Measurements from ENCODE around the gene STEEP1. TPM values are rescaled to one million over a fixed set of nuclear protein-coding genes. Genes with fewer than 3 reads are reported as not detected.
A peak's percentile ranks its signal among the peaks of the same experiment; 100 is the strongest.
"Not testable (repeated sequence)": the region's sequence is repeated elsewhere in the genome, so short reads cannot be mapped to it uniquely, and the experiment has no call there.

Gene STEEP1
- polyA plus RNA-seq, 3 donors: 36.2 to 38.3 (median 37.3) TPM

DNA sequence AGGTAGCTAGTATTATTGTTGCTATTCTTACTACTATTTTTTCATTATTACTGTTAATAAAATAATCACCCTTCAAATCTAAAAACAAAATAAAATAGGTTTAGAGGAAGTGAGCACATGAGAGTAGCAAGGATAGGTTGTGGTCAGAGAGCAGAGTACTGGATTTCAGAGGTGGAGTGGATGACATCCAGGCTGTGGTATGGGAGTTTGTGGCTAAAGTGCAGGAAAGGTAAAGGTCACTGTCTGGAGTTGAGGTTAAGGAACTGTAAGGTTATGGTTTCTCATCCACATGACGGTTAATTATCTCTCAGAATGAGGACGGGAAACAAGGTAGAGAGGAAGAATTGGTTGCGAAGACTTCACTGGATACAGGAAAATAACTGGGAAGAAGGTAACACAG, 27.7 kb downstream of the STEEP1 start:
- DNase-seq (ENCODE audit: low read depth in 3 of 3, low spot score in 2 of 3): no peak

GRCh38 chrX:119529345-119530276, 35.6 kb downstream of the STEEP1 start:
- DNase-seq (ENCODE audit: low read depth in 3 of 3, low spot score in 2 of 3): no peak

- DNase-seq (ENCODE audit: low read depth in 3 of 3, low spot score in 2 of 3): no peak
These were observed 41.5 kb downstream of the STEEP1 start for GRCh38 chrX:119523664-119524184.

DNA sequence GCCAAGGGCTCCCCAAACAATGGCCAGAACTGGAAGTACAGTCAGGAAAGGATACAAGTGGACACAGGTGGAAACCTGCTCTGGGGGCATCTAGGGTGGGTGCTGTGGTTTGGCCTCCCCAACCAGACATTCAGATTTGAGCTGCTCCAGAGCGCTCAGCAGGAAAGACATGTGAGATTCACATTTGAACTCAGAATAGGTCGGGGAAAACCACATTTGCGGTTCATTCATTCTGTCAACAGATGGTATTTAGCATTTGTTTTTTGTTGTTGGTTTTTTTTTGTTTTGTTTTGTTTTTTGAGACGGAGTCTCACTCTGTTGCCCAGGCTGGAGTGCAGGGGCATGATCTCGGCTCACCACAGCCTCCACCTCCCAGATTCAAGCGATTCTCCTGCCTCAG, 44.0 kb downstream of the STEEP1 start:
- no peak for DNase-seq (ENCODE audit: low read depth in 3 of 3, low spot score in 2 of 3)

DNA sequence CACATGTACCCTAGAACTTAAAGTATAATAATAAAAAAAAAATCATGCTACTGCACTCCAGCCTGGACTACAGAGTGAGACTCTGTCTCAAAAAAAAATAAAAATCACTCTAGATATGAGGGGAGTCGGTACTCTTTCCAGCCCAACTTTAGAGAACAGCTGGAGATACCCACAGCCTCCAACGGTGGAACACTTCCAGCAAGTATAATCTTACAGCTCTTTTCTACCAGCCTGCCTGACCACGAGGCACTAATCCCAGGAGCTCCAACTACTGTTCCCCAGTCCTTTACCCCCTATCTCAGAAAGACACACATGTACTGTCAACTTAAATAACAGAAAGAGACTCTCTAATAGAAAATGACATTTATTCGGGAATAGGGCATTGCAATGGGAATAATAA, 46.8 kb downstream of the STEEP1 start:
- DNase-seq (ENCODE audit: low read depth in 3 of 3, low spot score in 2 of 3): no peak

- DNase-seq (ENCODE audit: low read depth in 3 of 3, low spot score in 2 of 3): peak in 1 of 3 donors; percentile 49
These were observed 49.0 kb downstream of the STEEP1 start for GRCh38 chrX:119516157-119516702.

DNA sequence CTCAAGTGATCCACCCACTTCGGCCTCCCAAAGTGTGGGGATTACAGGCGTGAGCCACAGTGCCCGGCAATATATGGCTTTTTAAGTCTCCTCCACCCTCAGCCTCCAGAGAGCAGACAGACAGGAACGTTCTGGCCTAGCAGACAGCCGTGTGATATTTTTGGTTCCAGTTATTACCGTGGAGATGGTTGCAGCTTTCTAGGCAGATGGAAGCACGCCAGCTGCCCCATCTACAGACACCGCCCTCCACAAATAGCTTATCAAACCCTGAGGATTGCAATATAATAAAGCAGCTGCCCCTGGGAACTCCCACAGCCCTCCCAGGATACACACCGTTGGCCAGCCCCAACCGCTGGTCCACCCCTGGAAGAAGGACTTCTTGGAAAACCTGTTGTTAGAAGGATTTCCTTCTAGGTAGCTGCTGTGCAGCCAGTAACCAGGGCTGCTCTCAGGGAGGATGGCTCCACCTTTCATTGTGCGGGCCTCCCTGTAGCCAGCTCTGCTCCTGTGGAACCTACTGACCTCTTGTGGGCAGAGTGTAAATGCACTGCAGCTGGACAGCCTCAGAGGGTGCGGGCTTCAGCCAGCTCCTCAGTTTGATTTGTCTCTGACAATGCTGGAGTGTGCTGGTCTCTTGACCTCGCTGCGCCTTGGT, 52.9 kb downstream of the STEEP1 start:
- no peak for DNase-seq (ENCODE audit: low read depth in 3 of 3, low spot score in 2 of 3)

- DNase-seq (ENCODE audit: low read depth in 3 of 3, low spot score in 2 of 3): no peak
These were observed 58.0 kb downstream of the STEEP1 start for GRCh38 chrX:119507206-119507605.

DNA sequence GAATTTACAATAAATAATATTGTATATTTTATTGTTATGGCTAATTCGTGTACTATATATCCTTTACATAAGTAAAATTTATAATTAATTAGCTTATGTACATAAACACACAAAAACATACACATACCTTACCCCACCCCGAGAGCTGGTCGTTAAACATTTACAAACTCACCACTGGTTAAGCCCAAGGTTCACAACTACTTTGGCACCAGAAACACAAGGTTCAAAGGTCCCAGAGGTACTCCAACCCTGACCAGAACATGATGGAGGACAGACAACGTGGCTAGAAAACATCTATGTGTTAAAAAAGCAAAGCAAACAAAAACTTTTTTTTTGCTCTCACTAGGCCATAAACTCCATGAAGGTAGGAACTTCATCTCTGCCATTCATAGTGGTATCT, 59.3 kb downstream of the STEEP1 start:
- no peak for DNase-seq (ENCODE audit: low read depth in 3 of 3, low spot score in 2 of 3)

GRCh38 chrX:119505145-119505544, 60.1 kb downstream of the STEEP1 start:
- not testable (repeated sequence) for DNase-seq (ENCODE audit: low read depth in 3 of 3, low spot score in 2 of 3)

GRCh38 chrX:119503484-119503861, 61.7 kb downstream of the STEEP1 start:
- DNase-seq (ENCODE audit: low read depth in 3 of 3, low spot score in 2 of 3): no peak

DNA sequence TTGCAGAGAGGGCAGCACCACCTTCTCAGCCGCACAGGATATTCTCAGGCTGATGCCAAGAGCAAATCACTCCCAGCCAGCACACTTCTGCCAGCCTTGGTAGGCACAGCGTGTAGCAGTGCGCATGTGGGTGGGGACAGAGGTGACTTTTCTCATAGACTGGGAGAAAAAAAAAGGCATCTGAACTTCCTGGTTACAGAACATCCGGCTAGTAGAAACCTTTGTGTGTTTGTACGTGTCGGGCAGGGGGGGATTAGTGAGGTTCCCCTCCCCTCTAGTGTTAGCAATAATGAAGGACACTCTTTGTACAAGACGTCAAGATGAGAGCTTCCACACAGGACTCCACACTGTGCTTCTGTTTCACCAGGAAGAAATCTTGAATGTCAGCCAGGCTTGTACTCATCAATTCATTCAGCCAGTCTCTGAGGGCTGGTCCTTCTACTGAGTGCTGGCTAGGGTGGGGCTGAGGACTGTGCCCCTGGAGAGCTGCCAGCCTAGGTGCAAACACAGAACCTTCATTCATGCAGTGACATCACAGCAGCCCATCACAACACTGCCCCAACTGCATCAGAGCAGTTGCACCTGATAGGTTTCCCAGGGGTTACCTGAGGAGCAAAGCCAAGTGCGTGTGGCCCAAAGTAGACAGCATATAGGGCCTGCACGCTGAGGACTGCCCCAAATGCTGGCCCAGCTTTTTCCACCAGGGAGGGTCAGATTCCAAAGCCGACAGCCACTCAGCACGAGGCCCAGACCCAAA, 62.3 kb downstream of the STEEP1 start:
- DNase-seq (ENCODE audit: low read depth in 3 of 3, low spot score in 2 of 3): no peak

DNA sequence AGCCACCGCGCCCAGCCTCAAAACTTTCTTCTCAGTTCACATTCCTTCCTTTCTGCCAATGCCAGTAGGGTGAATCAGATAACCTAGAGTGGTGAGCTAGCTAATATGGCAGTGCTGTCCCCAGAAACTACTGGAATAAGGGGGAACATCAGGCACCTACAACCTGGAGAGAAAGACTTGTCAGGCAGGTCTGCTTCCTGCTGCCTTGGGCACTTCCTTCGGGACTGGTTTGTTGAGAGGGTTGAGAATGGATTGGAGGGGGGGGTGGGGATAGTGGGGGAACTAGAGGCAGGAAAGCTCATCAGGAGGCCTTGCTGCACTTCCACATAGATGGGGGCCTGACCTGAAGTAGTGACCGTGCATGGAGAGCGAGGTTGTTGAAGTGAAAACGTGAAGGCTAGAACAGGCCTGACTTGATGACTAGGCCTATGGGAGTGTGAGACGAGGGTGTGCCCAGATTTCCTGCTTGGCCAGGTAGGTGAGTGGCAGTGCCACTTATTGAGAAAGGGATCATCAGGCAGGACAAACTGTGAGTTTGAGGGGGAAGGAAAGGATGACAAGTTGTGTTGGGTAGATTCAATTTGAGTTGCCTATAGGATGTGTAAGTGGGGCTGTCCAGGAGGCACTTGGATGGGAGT, 63.6 kb downstream of the STEEP1 start:
- DNase-seq (ENCODE audit: low read depth in 3 of 3, low spot score in 2 of 3): no peak

DNA sequence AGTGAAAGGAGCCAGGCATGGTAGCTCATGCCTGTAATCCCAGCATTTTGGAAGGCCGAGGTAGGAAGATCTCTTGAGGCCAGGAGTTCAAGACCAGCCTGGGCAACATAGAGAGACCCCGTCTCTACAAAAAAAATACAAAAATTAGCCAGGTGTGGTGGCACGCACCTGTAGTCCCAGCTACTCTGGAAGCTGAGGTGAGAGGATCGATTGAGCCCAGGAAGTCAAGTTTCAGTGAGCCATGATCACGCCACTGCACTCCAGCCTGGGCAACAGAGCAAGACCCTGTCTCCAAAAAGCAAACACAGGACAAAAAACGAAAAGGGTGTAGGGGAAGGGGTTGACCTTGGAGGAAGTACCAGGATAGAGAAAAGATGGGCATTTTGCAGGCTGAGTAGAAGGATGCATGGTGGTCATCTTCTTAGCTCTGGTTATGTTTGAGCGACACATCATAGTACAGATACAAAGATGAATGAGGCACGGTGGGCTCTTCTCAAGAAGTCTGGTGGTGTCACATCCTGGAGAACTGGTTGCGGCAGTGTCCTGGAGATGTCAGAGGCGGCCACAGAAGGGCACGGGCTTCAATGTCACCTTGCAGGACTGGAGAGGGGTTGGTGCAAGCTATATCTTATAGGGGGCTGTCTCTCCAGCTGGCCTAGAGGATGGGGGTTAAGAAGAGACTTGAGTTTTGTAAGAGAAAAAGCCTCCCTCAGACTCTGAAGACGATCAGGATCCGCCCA, 65.0 kb downstream of the STEEP1 start:
- no peak for DNase-seq (ENCODE audit: low read depth in 3 of 3, low spot score in 2 of 3)

GRCh38 chrX:119497185-119497584, 68.0 kb downstream of the STEEP1 start:
- DNase-seq (ENCODE audit: low read depth in 3 of 3, low spot score in 2 of 3): no peak

GRCh38 chrX:119495734-119496726, 69.2 kb downstream of the STEEP1 start:
- no peak for DNase-seq (ENCODE audit: low read depth in 3 of 3, low spot score in 2 of 3)

DNA sequence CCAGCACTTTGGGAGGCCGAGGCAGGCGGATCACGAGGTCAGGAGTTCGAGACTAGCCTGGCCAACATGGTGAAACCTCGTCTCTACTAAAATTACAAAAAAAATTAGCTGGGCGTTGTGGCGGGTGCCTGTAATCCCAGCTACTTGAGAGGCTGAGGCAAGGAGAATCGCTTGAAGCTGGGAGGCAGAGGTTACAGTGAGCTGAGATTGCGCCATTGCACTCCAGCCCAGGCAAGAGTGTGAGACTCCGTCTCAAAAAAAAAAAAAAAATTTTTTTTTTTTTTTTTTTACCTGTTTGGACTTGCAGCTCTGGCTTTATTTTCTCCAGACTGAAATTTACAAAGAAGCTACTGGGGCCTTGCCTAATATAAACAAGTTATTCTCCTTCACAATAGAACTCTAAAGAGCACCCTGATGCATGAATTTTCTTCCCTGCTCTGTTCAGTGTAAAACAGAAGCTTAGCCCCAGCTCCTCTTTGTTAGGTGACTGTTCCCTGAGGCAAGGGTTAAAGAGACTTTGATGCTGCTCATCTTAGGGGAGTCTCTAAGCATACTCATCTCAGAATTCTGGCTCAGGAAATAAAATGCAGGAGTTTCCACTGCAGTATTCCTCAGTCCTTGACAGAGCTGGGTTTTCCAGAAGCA, 71.2 kb downstream of the STEEP1 start:
- DNase-seq (ENCODE audit: low read depth in 3 of 3, low spot score in 2 of 3): not testable (repeated sequence)

- DNase-seq (ENCODE audit: low read depth in 3 of 3, low spot score in 2 of 3): no peak
These were observed 72.7 kb downstream of the STEEP1 start for GRCh38 chrX:119492463-119492862.
